HuH-7.5 (cell line): ENCODE measurements around the gene SPEM2.
A peak's percentile ranks its signal among the peaks of the same experiment; 100 is the strongest.

Experiments used
- DNase-seq: peaks from one replicate; pipeline ENCODE4 v3.0.0; 2011; ENCODE audit warnings: low spot score

The SPEM2 gene

DNA sequence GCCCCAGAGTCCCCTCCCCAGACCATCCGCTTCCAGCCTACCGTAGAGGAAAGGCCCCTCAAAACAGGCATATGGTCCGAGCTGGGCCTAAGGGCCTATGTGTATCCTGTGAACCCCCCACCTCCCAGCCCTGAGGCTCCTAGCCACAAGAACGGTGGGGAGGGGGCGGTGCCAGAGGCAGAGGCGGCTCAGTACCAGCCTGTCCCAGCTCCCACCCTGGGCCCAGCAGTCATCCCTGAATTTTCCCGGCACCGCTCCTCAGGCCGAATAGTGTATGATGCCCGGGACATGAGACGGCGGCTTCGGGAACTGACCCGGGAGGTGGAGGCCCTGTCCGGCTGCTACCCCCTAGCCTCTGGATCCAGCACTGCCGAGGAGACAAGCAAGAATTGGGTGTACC, 4.2 kb upstream of the SPEM2 start:
- no peak for DNase-seq

DNA sequence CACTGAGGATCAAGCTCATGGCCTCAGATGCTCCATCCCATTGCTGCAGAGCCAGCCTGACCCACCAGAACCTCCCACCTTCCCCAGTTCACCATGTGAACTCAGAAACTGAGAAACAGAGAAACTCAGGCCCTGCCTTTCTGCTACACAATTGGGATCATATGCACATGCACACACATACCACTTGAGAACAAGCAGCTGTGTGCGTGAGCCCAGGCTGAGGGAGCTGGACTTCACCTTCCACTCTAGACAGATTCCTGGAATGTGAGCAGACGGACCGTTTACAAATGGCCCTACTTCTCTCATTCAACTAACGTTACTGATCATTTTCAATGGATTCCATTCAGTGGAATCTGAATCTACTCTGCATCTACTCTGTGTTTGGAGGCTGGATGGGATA, 1.7 kb upstream of the SPEM2 start:
- DNase-seq, result no peak

DNA sequence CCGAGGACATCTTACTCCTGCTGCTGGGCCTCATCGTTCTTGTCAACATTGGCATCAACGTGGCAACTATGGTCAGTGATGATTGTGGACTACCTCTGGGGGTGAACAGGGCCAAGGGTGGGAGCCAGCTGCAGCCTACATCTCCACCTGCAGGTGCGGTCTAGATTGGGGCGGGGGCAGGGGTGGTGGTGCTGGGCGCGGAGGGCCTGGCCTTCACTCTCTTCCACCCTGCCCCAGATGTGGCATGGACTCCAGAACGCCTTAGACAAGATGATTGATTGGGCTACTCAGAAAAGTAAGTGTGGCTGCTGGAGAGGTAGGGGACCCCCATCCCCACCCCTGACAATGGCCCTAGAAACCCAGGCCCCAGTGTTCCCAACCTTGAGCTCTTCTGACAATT, 340 bp downstream of the SPEM2 start:
- DNase-seq, result no peak

DNA sequence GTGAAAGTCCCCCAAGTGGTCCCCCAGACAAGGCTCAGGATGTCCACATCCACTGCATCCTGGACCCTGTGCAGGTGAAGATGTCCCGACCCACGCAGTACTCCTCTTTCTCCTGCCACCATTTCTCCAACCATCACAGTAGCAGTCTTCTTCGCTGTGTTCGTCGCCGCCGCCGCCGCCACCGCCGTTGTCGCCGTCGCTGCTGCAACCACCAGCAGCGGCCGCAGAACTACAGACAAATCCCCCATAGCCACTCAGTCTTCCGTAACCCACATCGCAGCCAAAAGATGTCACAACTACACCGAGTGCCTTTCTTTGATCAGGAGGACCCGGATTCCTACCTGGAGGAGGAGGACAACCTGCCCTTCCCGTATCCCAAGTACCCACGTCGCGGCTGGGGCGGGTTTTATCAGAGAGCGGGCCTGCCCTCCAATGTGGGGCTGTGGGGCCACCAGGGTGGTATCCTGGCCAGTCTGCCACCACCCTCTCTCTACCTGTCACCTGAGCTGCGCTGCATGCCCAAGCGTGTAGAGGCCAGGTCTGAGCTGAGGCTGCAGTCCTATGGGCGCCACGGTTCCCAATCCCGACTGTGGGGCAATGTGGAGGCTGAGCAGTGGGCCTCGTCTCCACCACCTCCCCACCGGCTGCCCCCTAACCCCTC, 917 bp downstream of the SPEM2 start:
- DNase-seq, result no peak

DNA sequence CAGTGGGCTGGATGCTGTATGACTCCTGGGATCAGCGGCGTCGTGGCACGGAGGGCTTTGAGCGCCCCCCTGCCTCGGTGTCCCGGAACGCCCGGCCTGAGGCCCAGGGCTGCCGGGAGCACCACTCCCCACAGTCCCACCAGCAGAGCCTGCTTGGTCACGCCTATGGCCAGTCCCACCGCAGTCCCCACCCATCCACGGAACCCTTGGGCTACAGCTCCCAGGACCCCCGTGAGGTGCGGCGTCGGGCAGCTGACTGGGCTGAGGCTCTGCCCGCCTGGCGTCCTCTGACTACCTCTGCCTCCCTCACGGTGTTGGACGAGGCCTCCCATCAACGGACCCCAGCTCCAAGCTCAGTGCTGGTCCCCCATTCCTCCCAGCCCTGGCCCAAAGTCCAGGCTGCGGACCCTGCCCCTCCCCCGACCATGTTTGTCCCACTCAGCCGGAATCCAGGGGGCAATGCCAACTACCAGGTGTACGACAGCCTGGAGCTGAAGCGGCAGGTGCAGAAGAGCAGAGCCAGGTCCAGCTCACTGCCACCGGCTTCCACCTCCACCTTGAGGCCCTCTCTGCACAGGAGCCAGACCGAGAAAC, 1.6 kb downstream of the SPEM2 start:
- DNase-seq, result no peak

DNA sequence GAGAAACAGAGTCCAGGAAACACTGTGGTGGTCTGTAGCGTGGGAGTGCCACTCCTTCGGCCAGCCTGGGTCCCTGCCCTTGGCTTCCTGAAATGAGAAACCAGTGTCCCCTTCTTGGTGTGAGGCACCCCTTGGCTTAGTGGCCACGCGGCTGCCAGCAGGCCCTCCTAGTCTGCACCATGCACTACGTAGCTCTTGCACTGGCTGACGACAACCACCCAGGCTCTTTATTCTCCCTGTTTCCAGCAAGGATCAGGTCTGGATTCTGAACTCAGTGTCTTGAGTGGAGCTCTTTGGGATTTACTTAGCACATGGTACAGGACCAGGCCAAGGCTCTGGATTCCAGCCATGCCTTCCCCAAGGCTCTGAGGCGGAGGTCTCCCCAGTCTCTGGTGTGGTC, 2.1 kb downstream of the SPEM2 start:
- DNase-seq, result no peak

DNA sequence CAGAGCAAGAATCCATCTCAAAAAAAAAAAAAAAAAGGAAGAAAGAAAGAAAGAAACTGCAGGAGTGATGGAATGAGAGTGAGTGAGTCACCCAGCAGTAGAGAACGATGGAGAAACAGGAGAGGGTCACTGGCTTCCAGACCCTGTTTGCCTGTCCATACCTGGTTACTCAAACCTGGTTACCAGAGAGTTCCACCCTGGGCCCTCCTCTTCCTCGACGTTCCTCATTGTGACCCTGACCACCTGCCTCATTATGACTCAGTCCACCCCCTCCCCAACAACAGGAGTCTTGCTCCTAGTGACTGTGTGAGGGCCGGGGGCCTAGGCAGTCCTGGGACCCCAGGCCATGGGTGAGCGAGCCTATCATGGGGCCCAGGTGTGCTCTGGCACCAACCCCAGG, 3.1 kb downstream of the SPEM2 start, which contains the start of gene SPEM3:
Gene SPEM3, plus strand, starts transcription at position 301 of the 400 bp plus-strand sequence. Its CDS starts 46 bp downstream, at position 347.
- no peak for DNase-seq

DNA sequence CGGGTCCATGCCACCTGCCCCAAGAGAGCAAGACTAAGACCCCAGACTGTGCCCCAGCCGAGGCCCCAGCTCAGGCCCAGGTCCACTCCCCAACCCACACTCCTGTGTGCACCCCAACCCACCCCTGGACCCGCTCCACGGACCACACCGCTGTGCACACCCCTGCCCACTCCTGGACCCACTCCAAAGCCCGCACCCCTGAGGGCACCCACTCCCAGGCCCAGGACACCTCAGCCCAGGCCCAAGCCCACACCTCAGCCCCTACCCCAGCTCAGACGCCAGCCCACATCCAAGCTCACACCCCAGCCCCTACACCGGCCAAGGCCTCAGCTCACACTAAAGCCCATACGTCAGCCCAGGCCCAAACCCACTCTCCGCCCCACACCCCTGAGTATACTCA, 4.3 kb downstream of the SPEM2 start:
- no peak for DNase-seq

DNA sequence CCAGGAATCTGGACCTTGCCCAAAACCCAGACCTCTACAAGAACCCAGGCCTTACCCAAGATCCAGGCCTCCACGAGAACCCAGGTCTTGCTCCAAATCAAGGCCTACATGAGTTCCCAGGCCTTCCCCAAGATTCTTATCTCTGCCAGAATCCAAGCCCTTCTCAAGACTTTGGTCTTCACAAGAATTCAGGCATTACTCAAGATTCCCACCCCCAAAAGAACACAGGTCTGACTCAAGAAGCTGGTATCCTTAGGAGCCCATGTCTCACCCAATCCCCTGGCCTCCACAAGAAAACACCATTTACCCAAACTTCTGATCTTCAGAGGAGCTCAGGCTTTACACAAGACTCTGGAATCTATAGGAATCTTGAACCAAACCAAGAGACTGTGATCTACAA, 5.8 kb downstream of the SPEM2 start:
- DNase-seq, result no peak

DNA sequence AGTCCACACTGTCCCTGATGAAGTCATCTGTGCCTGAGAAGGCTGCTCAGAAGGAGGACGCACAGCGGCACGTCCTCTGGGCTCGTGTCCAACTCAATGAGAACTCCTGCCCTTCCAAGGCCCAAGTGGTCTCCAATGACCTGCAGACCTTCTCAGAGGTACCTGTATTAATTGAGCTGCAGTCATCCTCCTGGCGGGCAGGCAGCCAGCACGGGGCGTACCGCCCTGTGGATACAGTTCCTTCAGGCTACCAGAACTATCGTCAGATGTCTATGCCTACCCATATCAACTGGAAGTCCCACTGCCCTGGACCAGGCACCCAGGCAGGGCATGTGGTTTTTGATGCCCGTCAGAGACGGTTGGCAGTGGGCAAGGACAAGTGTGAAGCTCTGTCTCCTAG, 6.9 kb downstream of the SPEM2 start:
- no peak for DNase-seq

DNA sequence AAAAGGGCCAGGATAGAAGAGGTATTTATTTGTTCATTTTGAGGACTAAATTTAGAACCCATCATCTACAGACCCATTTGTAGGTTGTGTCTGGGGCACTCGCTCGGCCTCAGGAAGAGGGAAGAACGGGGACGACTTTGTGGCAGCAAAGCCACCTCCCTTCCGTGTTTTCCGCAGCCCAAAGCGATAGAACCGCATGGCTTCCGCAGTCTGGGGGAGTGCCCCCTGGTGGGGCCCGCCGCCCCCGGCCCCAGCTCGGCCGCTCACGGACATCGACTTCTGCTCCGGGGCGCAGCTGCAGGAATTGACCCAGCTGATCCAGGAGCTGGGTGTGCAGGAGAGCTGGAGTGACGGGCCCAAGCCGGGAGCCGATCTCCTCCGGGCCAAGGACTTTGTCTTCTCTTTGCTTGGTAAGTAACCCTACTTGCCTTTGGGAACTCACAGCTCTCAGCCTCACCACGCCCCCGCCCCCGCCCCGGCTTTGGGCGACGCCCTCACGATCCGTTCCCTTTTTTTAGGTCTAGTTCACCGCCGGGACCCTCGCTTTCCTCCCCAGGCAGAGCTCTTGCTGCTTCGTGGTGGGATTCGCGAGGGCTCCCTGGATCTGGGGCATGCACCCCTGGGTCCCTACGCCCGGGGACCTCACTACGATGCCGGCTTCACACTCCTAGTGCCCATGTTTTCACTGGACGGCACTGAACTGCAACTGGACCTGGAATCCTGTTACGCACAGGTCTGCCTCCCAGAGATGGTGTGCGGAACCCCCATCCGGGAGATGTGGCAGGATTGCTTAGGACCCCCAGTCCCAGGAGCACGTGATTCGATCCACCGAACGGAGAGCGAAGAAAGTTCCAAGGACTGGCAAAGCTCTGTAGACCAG, 10.5 kb downstream of the SPEM2 start:
- DNase-seq, result no peak

DNA sequence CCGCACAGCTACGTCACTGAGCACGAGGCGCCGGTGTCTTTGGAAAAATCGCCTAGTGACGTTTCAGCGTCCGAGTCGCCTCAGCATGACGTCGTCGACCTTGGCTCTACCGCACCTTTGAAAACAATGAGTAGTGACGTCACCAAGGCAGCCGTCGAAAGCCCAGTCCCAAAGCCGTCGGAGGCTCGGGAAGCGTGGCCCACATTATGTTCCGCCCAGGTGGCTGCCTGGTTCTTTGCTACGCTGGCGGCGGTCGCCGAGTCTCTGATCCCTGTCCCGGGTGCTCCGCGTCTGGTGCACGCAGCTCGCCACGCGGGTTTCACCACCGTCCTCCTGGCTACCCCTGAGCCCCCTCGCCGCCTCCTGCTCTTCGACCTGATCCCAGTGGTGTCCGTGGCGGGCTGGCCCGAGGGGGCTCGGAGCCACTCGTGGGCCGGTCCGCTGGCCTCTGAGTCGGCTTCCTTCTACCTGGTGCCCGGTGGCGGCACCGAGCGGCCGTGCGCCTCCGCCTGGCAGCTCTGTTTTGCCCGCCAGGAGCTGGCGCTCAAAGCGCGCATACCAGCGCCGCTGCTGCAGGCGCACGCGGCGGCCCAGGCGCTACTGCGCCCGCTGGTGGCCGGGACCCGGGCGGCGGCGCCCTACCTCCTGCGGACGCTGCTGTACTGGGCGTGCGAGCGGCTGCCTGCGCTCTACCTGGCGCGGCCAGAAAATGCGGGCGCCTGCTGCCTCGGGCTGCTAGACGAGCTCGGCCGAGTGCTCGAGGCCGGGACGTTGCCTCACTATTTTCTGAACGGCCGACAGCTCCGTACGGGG, 11.3 kb downstream of the SPEM2 start:
- peak; percentile 80 for DNase-seq

DNA sequence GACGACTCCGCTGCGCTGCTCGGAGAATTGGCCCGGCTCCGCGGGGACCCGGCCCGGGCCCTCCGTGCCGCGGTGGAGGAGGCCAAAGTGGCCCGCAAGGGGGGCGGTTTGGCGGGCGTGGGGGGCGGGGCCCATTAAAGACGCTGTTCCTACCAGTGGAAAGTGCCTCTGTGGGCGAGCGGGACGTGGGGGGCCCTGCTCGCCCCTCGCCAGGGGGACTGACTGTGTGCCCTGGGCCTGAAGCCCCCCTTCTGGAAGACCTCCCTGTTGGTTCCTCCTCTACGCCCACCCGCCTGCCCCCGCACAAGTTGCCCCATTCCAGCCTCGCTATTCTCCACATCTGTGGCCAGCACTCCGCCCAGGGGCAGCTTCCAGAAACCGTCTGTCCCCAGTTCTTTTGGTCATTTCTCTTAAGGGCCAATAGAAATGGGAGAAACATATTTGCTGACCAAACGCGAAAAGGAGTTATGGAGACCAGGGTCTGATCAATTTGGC, 12.0 kb downstream of the SPEM2 start:
- DNase-seq, result no peak

DNA sequence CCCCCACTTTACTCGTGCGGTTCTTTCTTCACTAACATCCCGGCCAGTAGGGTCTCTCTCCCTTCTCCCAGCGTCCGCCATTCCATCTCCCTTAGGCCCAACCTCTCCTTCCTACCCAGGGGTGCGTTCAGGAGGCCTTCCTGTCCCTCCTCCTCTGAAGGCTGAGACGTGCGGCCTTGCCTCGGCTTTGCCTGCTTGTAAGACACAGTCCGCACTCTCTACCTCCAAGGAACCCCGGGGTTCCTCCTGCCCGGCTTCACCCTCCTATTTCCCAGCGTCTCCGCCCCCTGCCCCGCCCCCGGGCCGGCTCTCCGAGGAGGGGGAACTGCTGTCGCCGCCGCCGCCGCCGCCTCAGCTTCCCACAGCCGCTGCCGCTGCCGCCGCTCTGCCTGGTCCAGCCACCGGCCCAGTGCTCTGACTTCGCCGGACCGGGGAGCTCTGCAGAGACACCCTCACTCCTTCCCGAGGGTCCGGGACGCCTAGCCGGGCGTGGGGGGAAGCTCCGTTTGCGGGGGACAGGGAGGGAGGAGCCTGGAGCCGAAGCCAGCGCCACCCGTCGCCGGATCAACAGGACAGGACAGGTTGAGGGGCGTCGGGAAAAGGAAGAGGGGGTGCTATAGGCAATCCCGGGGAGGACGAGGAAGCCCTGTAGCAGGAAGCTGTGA, 12.7 kb downstream of the SPEM2 start:
- DNase-seq, result no peak

DNA sequence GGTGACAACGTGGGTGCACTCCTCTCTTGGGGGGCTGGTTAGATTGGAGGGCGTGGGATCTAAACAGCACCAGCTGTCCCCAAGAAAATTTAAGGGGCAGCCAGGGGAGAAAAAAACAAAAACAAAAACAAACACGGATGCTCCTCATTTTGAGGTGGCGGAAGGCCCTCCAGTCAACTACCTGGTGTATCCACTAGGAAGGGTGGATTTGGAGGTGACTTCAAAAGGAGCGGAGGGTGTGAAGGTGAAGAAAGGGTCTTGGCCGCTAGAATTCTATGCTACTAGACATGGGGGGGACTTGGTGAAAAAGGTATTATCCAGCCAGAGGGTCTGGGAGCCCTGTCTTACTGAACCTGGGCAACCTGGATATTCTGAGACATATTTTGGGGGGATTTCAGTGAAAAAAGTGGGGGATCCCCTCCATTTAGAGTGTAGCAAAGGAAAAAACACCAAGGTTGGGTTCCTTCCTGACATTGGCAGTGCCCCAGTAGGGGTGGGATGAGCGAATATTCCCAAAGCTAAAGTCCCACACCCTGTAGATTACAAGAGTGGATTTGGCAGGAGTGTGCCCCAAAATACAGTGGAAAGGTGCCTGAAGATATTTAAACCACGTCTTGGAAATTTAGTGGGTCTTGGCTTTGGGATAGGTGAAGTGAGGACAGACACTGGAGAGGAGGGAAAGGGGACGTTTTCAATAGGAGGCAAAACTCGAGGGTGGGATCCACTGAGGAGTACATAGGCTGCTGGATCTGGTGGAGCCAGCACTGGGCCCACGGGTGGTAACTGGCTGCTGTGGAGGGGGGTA, 13.4 kb downstream of the SPEM2 start:
- no peak for DNase-seq

DNA sequence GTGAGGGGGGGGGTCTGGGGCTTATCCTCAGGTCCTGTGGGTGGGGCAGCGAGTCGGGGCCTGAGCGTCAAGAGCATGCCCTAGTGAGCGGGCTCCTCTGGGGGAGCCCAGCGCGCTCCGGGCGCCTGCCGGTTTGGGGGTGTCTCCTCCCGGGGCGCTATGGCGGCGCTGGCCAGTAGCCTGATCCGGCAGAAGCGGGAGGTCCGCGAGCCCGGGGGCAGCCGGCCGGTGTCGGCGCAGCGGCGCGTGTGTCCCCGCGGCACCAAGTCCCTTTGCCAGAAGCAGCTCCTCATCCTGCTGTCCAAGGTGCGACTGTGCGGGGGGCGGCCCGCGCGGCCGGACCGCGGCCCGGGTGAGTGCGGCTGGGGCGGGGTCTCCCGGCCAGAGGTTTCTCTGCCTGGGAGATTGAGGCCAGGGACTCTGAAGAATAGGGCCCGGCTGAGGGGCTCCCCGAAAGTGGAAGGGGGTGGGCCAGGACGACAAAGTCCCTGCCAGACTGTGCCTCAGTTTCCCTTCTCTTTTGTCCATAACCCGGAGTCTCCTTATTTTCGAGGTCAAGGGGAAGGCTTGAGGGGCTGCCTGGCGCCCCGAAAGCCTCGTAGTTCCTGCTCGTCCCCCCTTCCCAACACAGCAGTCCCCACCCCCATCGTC, 14.2 kb downstream of the SPEM2 start, which contains the start of gene FGF11:
Gene FGF11, plus strand, starts transcription at position 51 of the 651 bp plus-strand sequence. Its CDS starts 109 bp downstream, at position 160.
- DNase-seq, result no peak

DNA sequence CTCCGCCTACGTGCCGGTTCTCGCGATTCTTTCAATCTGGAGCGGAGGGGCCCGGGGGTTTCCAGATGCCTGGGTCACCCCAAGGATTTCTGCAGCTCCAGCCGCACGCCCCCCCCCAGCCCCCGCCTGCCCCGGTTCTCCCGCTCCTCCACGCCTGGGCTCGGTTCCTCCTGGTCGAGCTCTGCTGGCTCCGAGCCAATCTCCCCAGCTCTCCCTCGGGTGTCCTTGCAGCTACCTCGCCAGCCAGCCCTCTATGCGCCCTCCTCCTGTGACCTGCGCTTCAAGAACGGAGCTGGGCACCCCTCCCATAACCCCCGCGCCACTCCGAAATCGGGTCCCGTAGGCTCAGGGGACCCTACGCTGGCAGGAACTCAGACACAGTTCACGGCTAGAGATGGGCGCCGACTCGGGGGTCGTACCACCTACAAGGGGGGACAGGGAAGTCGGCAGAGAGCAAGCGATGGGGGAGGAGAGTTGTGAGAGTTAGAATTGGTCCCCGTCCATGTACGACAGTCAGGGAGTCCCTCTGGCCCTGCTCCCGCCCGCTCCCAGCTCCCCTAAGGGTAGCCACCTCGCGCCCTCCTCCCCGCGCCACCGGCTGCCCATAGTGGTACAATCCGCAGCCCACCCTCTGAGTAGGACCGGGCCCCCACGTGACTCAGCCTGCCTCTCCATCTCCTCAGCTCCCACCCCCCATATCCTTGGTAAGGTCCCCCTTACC, 14.9 kb downstream of the SPEM2 start:
- no peak for DNase-seq

DNA sequence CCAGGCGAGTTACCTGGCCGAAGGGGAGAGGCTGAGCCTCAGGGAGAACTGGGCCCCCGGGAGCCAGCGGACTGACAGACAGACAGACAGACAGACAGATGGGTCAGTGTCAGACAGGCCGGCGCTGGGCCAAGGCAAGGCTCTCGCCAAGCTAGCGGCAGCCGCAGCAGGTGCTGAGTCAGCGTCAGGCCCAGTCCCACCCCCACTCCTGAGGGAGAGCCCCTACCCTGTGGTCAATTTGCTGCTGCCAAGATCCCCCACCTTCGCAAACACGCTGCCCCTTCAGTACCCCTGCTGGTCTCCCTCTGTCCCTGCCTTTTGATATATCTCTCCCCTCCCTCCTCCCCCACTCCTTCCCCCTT, 15.4 kb downstream of the SPEM2 start:
- no peak for DNase-seq

DNA sequence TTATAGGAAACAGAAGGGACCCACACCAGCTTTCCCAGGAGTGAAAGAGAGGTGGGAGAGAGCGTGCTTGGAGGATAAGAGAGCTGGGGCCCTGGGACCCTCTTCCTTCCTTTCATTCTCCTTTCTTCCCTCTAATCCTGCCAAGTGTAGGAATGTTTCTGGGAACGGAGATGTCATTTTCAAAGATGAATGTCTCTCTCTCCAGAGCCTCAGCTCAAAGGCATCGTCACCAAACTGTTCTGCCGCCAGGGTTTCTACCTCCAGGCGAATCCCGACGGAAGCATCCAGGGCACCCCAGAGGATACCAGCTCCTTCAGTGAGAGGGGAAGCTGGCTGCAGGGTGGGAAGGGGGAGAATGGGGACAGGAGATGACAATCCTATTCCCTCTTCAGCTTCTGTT, 15.8 kb downstream of the SPEM2 start:
- no peak for DNase-seq
